ENCODE data around the gene CCDC175. TPM values are rescaled to one million over a fixed set of nuclear protein-coding genes. Genes with fewer than 3 reads are reported as not detected.

The CCDC175 gene
- total RNA-seq, 1 experiment from 2014 or later = not detected

GRCh38 chr14:59483819-59484638 lies 92.6 kb downstream of the CCDC175 start, which contains the start of the genes JKAMP and L3HYPDH:
TSS of gene JKAMP (plus strand) at chr14:59484517. CDS start at chr14:59484590, 73 bp downstream.
TSS of gene L3HYPDH (minus strand) at chr14:59484408. CDS start at chr14:59484316, 92 bp downstream.
- DNase-seq = peak; percentile 100
- peaks cover 84% of the 10 kb centered on the region for H3K79me2 ChIP-seq (ENCODE audit: low read length)
- peak within 1 kb of the TSS; percentile 79 for H3K4me2 ChIP-seq (ENCODE audit: low read length)
- H3K27me3 ChIP-seq (ENCODE audit: low read length) = no peaks in the 10 kb centered on the region
- POLR2A ChIA-PET (ENCODE audit: unreplicated experiment) = interaction anchor here (0.5 to 1.0 kb wide), 10 partner anchors 13 to 1413 kb away, joined by 3 to 13 read pairs (median 3); partner anchors contain the start of gene DHRS7
- no peaks in the 10 kb centered on the region for H3K9me2 ChIP-seq (replicated peaks; ENCODE audit: low read length)
- H3K4me1 ChIP-seq (ENCODE audit: insufficient read depth, low read length) = peaks cover 42% of the 10 kb centered on the region
- CTCF ChIA-PET = interaction anchor here (0.5 to 1.5 kb wide), 8 partner anchors 19 to 738 kb away, joined by 3 to 24 read pairs (median 4); partner anchors contain the start of gene CCDC175
- peak within 1 kb of the TSS; percentile 88 for H3K9ac ChIP-seq (ENCODE audit: low read length)
- peak within 1 kb of the TSS; percentile 83 for H3K27ac ChIP-seq (ENCODE audit: low read length)
- no peaks in the 10 kb centered on the region for H3K9me3 ChIP-seq (ENCODE audit: low read length)
- peak within 1 kb of the TSS; percentile 94 for H2AFZ ChIP-seq (ENCODE audit: low read length)
- peaks cover 16% of the 10 kb centered on the region for H3F3A ChIP-seq (ENCODE audit: low read length, unreplicated experiment)
- H4K20me1 ChIP-seq (ENCODE audit: low read length) = peaks cover 18% of the 10 kb centered on the region
- H3K36me3 ChIP-seq (ENCODE audit: low read depth, low read length) = peaks cover 30% of the 10 kb centered on the region; the same call in 1 of the 2 replicates
- no TSS peak for BruUV-seq (replicated peaks)
- intact Hi-C loops (cut with micrococcal nuclease) = loop anchor here (2.0 to 10.0 kb wide), 4 partner anchors 125 to 1239 kb away; partner anchors contain the start of genes PPM1A and PSMA3
- TF ChIP-seq CTCF (conservative IDR thresholded peaks at IDR 0.05; ENCODE audit: low read depth, low read length) (peak; percentile 92), EZH2 (IDR thresholded peaks at IDR 0.05; ENCODE audit: low read length, unreplicated experiment) (no peak), EZH2phosphoT487 (IDR thresholded peaks at IDR 0.05; ENCODE audit: borderline replicate concordance, low read length) (peak; percentile 96)
- peak; percentile 75 for ATAC-seq
- peak within 1 kb of the TSS; percentile 79 for H3K4me3 ChIP-seq (ENCODE audit: low read length)

- intact Hi-C loops (cut with micrococcal nuclease) = loop anchor here (2.0 to 10.0 kb wide), 4 partner anchors 125 to 1239 kb away; partner anchors contain the start of genes PPM1A and PSMA3
- peak; percentile 86 for DNase-seq
- Histone ChIP-seq H3K4me1 (ENCODE audit: insufficient read depth, low read length) (peaks cover 42% of the 10 kb centered on the region), H2AFZ (ENCODE audit: low read length) (peak overlapping the region; percentile 94), H3K27ac (ENCODE audit: low read length) (peak overlapping the region; percentile 83), H3F3A (ENCODE audit: low read length, unreplicated experiment) (peaks cover 16% of the 10 kb centered on the region), H3K9me3 (ENCODE audit: low read length) (no peaks in the 10 kb centered on the region), H4K20me1 (ENCODE audit: low read length) (peaks cover 18% of the 10 kb centered on the region), H3K4me2 (ENCODE audit: low read length) (peak overlapping the region; percentile 79), H3K9me2 (replicated peaks; ENCODE audit: low read length) (no peaks in the 10 kb centered on the region), H3K79me2 (ENCODE audit: low read length) (peaks cover 89% of the 10 kb centered on the region), H3K36me3 (ENCODE audit: low read depth, low read length) (peaks cover 29% of the 10 kb centered on the region), H3K9ac (ENCODE audit: low read length) (peak overlapping the region; percentile 88), H3K27me3 (ENCODE audit: low read length) (no peaks in the 10 kb centered on the region), H3K4me3 (ENCODE audit: low read length) (peak overlapping the region; percentile 79)
- ChIA-PET POLR2A (ENCODE audit: unreplicated experiment) (interaction anchor here (0.6 kb wide), 1 partner anchor 698 kb away, joined by 3 read pairs; no protein-coding TSS in a partner anchor), CTCF (interaction anchor here (0.5 to 1.5 kb wide), 6 partner anchors 32 to 295 kb away, joined by 3 to 8 read pairs (median 5); partner anchors contain the start of genes CCDC175 and DAAM1)
- ATAC-seq = peak; percentile 7
- BruUV-seq (replicated peaks) = no TSS peak
- TF ChIP-seq EZH2 (IDR thresholded peaks at IDR 0.05; ENCODE audit: low read length, unreplicated experiment) (no peak), CTCF (conservative IDR thresholded peaks at IDR 0.05; ENCODE audit: low read depth, low read length) (no peak), EZH2phosphoT487 (IDR thresholded peaks at IDR 0.05; ENCODE audit: borderline replicate concordance, low read length) (no peak)
These were observed 93.2 kb downstream of the CCDC175 start for GRCh38 chr14:59483363-59483762.

All from PC-3 (cell line).